Ovary (tissue), 3 donors: ENCODE measurements around the gene CTNND2.

Experiments
- CTCF ChIP-seq, 3 donors: fragments of 450-650 bp in 2 of 3; fragments of 200-600 bp in 1 of 3; IDR thresholded peaks; one replicate each; pipeline versions ENCODE4 v1.5.1 to v1.8.0; 2016 to 2022; ENCODE audit warnings: antibody characterized with exemption in 3 of 3, mild to moderate bottlenecking in 1 of 3
- POLR2A ChIP-seq: fragments of 450-650 bp; IDR thresholded peaks from one replicate; pipeline ENCODE4 v1.6.1; 2017; ENCODE audit warnings: antibody characterized with exemption, mild to moderate bottlenecking, moderate library complexity
- donor health status: DM: no; HTN: no; CAD: no.

GRCh38 chr5:11289208-11289607 lies 615.0 kb downstream of the CTNND2 start:
- TF ChIP-seq CTCF (IDR thresholded peaks at IDR 0.05) (no peak), POLR2A (no peak)
